HG03060 (cell line): ENCODE results near the gene LTBP1.
"Not testable (repeated sequence)": the region's sequence is repeated elsewhere in the genome, so short reads cannot be mapped to it uniquely, and the experiment has no call there.

Experiments used
- ATAC-seq: cut with Tn5 transposase; IDR thresholded peaks from one replicate; pipeline ENCODE4 v1.9.1; 2021; ENCODE audit warnings: low read depth, moderate number of reproducible peaks; ENCODE audit not compliant: unreplicated experiment

LTBP1 gene

DNA sequence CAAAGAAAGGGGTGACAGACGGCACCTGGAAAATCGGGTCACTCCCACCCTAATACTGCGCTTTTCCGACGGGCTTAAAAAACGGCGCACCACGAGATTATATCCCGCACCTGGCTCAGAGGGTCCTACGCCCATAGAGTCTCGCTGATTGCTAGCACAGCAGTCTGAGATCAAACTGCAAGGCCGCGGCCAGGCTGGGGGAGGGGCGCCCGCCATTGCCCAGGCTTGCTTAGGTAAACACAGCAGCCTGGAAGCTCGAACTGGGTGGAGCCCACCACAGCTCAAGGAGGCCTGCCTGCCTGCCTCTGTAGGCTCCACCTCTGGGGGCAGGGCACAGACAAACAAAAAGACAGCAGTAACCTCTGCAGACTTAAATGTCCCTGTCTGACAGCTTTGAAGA lies 223.5 kb downstream of the LTBP1 start:
- not testable (repeated sequence) for ATAC-seq

DNA sequence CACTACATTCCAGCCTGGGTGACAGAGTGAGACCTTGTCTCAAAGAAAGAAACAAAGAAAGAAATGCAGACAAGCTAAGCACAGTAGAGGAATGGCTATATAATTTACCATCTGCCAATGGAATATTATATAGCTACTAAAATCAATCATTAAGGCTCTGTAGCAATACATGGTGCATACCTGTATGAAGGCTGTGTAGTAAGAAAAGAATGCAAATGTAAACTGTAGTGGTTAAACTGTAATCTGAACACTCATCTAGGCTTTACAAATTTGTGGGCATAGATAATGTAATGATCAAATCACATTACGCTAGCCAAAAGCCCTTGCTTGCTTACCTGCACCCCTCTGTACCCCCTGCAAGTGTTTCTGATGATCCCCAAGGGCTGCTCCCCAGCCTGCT lies 230.9 kb downstream of the LTBP1 start:
- no peak for ATAC-seq

DNA sequence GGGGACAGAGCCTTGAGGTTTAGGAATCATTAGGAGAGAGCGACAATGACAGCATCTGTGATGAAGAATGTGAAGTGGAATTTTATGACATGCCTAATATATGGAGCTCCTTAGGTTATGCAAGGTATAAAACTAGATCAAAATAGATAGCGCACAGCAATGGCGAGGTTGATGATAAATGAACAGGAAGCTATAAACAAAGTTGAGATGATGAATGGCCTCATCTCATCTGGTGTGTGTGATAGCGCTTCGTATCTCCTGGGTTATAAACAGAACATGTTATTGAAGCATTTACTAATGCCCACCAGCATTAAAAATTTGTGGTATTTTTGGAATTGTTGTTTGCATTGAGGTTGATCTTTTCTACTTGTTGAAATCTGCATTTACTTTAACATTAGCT lies 231.5 kb downstream of the LTBP1 start:
- ATAC-seq: no peak

DNA sequence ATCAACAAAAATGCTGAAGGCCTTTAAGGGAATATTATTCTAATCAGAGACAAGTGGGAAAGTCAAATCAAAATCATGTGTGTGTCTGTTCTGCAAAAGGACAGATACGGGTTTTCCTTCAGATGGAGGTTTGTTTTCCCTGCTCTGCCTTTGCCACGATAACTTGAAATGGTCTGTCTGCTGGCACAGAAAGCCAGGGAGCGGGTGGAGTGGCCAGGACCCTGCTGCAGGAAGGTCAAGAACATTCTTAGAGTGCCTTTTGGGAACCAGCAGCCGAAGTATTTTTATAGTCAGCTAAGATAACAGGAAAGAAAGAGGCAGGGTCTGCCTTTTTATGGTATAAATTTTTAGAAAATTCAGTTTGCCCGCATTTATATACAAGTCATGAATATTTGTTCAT lies 234.2 kb downstream of the LTBP1 start:
- no peak for ATAC-seq

DNA sequence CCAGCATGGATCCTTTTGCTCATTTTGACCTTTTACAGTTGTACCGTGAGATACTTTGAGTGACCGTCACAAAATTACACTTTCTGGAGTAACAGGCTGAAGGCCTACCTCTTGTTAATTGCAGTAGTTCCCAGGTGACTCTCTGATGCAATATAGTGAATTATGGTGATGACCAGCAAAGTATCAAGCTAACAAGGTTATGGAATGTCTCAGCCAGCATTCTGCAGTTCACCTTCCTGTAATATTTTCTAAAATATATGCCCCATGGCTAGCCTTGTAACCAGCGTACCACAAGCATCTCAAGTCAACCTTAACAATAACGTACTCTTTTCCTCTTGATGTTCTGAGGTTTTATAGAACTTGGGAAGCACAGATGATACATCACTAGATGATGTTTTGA lies 234.7 kb downstream of the LTBP1 start:
- ATAC-seq: no peak

DNA sequence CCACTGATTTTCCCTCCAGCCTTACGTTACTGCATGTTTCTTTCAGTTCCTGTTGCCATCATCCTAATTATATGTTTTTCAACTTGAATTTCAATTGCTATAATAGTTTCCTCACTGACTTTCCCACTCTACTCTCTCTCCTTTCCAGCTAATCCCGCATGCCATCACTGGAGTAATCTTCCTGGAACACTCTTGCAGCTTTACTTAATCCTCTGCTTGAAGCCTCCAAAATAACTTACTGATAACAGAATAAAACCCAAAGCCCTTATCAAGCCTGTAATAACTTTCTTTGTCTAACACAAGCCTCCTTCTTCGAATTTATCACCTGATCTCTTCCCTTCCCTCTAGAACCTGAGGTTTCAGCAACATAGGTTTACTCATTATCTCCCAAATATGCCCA lies 237.3 kb downstream of the LTBP1 start:
- ATAC-seq: no peak

DNA sequence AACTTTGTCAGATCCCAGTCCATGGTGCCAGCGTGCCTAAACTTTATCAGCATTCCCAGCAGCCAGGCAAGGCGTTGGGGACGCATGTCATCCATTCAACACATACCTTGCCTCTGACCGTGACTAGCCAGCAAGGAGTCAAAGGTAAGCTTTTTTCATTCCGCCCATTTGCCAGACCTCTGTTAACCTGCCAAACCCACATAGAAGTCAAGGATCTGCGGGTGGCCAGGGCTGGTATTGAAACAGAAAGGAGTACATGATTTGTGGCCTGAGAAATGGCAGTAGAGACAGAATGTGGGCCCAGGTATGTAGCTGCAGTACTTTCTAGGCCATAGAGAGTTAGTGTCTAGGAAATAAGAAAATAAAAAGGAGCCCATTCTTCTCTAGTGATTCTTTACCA lies 240.2 kb downstream of the LTBP1 start:
- ATAC-seq: no peak

DNA sequence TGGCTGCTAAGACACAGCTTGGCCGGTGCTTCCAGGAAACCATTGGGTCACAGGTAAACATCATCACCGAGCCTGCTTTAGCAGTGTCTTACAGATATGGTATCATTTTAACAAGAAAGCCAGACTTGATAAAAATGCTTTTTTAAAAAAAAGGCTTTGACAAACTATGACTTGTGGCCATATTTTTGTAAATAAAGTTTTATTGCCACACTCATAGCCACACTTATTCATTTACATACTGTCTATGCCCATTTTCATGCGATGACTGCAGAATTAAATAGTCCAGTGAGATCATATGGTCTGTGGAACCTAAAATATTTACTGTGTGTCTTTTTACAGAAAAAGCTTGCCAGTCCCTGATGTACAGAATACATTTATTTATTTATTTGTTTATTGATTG lies 242.0 kb downstream of the LTBP1 start:
- no peak for ATAC-seq

DNA sequence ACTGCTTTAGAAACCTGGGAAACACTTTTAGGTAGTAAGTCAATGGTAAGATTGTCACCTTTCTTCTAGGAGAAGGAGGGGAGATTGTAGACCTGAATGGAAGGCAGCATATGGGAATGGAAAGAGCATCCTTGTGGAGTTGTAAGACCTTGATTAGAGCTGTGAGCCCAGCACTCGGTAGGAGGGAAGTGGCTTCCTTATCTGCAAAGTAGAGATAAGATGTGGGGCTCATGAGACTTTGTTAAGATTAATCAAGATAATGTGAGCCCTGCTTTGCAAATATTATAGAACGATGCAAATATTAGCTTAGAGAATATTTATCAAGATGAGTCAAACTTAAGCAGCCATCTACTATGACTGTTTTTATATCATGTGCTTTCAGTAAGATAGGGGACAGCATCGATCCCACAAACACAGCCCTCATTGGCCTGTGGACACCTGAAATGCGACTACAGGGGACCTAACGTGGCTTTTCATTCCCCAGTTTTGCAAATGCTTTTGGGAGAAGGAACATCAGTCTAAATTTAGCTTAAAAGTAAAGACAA lies 243.7 kb downstream of the LTBP1 start:
- no peak for ATAC-seq

DNA sequence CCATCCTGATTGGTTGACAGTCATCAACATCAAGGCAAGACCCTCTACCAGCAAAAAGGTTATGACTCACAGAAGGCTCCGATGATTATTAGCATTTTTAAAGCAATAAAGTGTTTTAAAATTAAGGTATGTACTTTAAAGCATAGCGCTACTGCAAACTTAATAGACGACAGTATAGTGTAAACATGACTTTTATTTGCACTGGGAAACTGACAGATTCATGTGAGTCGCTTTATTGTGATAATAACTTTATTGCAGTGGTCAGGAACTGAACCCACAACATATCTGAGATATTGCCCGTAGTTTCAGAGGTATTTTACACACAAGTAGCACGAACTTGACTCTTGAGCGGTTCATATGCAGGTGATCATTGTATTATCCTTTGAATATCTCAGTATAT lies 249.1 kb downstream of the LTBP1 start:
- ATAC-seq: no peak

DNA sequence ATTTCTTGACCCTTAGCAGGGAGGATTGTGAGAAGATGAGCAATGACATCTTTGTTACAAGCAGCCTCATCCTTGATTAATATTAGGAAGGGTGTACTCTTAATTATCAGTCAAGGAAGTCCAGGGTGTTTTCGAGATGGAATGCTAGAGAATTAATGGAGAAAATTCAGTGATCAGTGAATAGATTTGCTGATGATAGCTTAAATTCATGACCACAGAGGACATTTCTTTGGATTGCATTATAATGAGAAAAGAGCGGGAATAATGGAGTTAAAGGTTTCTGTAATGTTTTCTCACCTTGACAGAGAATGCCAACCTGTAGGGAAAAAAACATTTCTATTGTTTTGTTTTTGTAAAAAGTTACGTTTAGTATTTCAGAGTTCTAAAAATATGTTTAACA lies 249.9 kb downstream of the LTBP1 start:
- no peak for ATAC-seq

DNA sequence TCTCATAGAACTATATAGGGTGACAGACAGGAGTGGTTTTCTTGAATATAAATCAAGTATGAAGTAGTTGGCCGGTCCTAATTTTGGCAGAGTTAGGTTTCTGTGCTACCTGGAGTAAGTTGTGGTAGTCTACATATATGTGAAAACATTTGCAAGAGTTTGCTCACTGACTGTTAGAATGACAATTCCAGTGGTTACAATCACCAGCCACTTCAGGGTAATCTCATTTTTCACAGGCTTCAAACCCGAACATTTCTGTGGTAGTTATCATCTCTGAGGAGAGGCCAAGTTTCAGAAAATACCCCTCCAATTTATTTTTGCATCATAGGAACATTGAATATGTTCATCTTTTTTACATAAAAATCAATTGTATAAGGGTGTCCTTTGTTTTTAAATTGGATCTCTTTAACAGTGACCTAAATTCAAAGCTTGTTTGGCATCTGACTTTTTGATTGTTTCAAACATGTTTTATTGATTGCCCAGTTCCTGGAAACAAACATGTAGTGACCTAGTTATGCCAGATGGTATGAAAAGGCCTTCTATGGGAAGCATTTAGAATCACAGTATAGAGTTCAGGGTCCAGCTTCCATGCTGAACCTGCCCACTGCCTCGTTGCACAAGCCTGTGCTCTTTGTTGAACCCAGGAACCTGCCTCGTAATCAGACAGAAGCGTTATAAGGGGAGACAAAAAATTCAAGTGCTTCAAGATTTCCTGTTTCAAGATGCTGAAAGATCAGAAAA lies 250.6 kb downstream of the LTBP1 start:
- no peak for ATAC-seq

DNA sequence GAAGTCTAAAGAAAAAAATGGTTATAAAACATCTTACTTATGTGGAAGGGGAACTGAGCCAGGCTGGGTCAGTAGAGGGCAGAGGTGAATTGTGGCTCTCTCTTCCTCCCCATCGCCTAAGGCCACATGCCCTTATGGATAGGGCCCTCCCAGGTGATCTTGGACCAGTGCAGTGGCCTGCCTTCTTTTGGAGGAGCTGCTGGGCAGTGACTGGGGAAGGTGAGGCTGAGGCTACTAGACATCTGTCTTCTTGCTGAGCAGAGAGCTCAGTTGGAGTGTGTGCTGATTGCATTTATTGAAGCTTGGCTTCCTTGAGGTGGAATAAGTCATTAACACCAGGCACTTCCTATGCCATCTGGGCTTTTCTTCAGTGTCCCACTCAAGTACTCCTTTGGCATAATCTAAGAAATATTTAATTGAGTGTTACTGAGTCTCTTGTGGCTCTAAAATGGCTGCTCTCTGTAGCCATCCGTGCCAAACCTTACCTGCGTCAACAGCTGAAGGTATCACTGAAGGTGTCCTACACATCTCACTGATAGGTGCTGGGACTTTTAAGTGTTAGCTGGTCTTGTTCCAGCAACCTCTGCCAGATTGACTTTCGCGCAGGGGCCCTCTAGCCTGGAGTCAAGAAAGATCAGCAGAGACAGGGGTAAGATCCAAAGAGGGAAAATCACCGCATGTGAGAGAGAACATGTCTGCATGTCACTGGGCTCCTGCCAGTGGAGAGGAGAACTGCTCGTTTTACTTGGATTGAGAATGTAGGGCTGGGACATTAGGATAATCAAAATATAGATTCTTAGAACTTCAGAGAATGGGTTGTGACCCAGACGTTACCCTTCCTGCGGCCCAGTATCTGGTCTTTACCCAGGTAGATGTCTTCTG lies 256.1 kb downstream of the LTBP1 start:
- ATAC-seq: no peak

DNA sequence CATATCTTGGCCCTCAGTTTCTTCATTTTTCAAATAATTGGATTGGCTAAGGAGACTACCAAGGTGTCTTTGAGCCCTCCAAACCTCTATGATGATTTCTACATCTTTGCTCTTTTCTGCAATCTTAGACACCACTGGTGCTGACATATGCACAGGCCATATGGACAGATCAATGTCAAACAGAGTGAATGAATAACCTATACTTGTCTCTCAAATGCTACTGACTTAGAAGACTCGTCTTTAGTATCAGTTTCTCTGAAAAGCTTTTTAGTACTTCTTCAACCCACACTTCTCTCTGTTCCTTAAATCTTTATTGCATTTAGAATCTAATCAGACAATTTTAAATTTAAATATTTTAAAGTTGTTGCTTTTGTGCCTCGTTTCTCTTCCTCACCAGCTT lies 258.2 kb downstream of the LTBP1 start:
- no peak for ATAC-seq

DNA sequence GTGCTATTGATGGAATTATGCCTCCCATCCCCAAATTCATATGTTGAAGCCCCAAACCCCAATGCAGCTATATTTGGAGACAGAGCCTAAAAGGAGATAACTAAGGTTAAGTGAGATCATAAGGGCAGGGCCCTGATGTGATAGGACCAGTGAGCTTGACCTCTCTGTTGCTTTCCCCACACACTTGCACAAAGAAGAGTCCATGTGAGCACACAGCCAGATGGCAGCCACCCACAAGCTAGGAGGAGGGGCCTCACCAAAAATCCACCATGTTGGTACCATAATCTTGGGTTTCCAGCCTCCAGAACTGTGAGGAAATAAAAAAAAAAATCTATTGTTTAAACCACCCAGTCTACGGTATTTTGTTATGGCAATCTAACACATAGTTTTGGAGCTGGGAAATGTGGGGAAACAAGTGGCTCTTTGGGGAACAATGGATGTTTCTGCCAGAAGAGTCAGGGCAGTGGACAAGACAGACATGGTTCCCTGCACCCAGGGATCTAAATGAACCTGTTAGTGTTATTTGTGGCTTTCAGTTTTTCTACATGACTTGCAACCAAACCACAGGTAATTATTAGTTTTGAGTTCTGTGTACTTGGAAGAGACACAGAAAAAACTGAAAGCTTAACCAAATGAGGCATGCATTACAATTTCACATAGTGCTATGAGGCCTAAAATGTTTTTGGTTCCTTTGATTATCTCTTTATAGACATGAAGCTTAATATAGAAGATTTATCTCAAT lies 259.1 kb downstream of the LTBP1 start:
- ATAC-seq: peak; percentile 93

DNA sequence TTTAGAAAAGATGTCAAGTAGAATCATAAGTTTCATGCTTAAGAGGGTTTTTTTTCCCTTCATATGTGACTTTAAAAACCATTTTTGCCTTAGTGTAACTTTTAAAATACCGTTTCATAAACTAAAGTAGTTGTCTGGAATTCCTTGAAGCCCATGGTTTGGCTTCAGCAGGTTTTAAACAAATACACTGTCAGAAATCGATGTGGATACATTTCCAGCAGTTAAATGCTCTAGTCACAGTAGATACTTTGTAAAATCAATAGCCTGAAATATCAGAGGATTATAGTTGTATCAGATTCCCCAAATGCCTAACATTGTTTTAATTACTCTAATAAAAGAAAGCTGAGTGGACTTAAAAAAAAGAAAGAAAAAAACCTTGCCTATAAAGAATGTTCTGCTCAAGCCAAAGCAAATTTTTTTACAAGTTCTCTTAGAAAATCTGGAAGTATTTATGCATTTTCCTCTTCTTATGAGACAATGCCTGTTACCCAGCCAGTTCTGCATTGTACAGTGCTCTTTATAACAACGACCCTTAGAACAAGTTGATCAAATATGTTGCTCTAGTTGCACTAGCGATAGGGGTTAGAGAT lies 260.5 kb downstream of the LTBP1 start:
- no peak for ATAC-seq

DNA sequence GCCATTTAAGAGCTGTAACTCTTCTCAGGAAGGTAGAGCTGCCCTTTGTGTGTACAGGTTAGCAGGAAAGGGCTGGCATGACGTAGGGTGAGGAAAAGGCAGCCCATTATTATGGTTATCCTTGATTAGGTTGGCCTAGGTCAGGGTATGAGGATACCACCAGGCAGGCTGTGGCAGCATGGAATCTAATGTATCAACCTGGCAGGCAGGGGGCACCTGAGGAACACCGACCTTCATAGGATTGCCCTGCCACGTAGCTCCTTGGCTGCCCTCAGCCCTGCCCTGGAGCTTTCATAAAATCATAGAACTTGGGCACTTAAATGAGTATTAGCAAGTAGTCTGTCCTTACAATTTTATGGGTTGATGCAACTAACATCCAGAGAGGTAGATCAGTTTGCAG lies 261.6 kb downstream of the LTBP1 start:
- ATAC-seq: no peak

DNA sequence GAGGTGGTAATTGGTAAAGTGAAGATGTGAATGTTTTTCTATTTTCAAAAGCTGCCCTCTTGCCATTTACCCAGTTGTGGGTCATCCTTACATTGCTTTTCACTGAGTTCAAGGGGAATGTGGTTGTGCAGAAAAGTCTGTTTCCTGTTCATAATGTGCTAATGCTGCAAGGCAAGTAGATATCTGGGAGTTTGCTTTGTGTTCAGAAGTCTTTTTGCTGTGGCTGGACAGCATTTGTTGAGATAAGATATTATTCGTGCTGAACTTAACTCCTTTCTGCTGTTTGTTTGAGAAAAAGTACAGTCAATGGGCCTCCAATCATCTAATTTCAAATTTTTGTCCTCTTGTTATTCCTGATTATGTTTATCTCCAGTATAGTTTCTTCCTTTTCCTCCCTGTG lies 263.2 kb downstream of the LTBP1 start:
- ATAC-seq: no peak

DNA sequence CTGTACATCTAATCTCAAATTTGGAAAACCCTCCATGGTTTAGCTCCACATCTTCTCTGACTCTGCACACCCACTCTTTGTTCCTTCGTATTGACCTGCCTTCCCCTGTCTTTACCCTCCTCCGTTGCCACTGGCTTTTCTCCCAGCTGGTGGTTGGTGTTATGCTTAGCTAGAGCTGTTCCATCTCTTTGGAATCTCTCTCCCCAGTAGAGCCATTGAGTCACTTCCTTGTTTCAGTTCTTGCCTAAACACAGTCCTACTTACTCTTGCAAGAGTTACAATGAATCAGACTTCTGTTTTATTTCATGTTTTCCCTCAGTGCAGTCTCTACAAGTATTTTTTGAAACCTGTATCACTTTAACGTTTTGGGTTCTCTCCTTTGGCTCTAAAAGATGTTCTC lies 263.9 kb downstream of the LTBP1 start:
- no peak for ATAC-seq

DNA sequence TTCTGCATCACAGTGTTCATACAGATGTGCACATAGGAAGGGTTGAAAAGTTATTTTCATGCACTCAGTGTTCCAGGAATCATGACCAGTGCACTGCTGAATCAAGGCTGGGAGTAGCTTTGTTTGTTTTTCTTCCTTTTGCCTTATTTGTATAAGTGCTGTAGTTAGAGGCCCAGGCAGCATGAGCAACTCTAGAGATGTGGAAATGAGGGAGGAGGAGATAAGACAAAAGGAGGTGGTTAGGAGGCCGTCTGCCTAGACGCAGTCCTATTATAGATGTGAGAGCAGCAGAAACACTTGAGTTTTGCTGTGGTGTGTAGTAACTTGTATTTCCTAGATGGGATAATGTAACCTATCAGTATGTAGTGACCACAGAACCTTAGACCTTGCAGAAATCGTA lies 265.4 kb downstream of the LTBP1 start:
- no peak for ATAC-seq

DNA sequence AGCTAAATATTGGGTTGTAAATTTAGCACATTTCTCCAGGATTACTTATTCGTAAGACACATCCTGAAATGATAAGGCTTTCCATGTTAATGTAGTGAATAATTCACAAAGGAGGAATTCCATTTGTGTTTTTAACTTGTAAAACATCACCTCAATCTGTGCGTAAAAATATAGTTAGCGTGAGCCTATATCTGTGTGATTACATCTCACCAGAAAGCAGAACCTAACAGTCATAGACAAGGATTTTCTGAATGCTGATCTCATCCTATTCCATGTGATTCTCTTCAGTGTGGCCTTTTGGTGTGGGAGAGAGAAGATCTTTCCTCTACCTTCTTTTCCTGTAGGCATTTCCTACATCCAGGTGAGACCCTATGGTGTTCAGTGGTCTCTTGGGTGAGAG lies 266.5 kb downstream of the LTBP1 start:
- ATAC-seq: no peak
